A549 (cell line): Measurements from ENCODE around the gene PDLIM5.

ENCODE experiments used
- CEBPB ChIP-seq, 2 experiments: fragments of >200 bp in 1 of 2; sonication (Bioruptor Twin) in 1 of 2; formaldehyde crosslinking in 1 of 2; IDR thresholded peaks; 2 replicates each; pipeline ENCODE4 v1.6.1; 2012 to 2016
- CHD2 ChIP-seq: fragments of 150-350 bp; IDR thresholded peaks from 2 replicates; pipeline ENCODE4 v1.6.1; 2014; ENCODE audit warnings: low read length; ENCODE audit not compliant: partially characterized antibody
- CHD4 ChIP-seq: fragments of 200-600 bp; sonication (generic); IDR thresholded peaks from 2 replicates; pipeline ENCODE4 v1.6.1; 2016; ENCODE audit warnings: antibody characterized with exemption, mild to moderate bottlenecking, borderline replicate concordance
- HDAC2 ChIP-seq: fragments of 200-600 bp; sonication (generic); IDR thresholded peaks from 2 replicates; pipeline ENCODE4 v1.6.1; 2016
- JUN ChIP-seq, 2 experiments: fragments of >200 bp; sonication (Bioruptor Twin); formaldehyde crosslinking; IDR thresholded peaks; 2 replicates in 1 of 2; 3 replicates in 1 of 2; pipeline ENCODE4 v1.6.1; 2016 to 2017
- NR3C1 ChIP-seq: fragments of >200 bp; sonication (Bioruptor Twin); formaldehyde crosslinking; IDR thresholded peaks from 3 replicates; pipeline ENCODE4 v1.6.1; 2017
- POLR2A ChIP-seq: IDR thresholded peaks from 2 replicates; pipeline ENCODE4 v1.6.1; 2012; ENCODE audit warnings: mild to moderate bottlenecking, low read length
- TF ChIP-seq, protein P1 (sequence below): fragments of >200 bp; sonication (Bioruptor Twin); formaldehyde crosslinking; IDR thresholded peaks from 3 replicates; pipeline ENCODE4 v1.5.1; 2016

DNA sequence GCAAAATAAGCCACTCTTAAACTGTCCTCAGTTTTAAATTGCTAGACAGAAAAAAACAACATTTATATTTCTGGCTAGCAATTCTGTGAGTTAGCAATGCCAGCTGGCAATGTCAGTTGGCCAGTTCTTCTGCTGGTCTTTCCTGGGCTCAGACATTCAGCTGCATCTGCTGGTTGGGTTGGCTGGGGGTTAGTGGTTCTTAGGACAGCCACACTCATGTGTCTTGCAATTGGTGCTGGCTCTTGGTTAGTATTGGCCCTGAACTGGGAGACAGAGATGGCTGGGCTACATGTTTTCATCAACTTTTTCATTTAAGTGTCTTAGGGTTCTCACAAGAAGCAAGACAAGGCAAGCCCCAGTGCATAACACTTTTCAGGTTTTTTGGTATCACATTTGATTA, 48.0 kb upstream of the PDLIM5 start:
- TF ChIP-seq CHD2 (no peak), HDAC2 (no peak), POLR2A (no peak), CEBPB (IDR thresholded peaks at IDR 0.05) (no peak), NR3C1 (no peak), CHD4 (no peak), JUN (IDR thresholded peaks at IDR 0.05) (no peak)
- TF ChIP-seq, protein P1, sequence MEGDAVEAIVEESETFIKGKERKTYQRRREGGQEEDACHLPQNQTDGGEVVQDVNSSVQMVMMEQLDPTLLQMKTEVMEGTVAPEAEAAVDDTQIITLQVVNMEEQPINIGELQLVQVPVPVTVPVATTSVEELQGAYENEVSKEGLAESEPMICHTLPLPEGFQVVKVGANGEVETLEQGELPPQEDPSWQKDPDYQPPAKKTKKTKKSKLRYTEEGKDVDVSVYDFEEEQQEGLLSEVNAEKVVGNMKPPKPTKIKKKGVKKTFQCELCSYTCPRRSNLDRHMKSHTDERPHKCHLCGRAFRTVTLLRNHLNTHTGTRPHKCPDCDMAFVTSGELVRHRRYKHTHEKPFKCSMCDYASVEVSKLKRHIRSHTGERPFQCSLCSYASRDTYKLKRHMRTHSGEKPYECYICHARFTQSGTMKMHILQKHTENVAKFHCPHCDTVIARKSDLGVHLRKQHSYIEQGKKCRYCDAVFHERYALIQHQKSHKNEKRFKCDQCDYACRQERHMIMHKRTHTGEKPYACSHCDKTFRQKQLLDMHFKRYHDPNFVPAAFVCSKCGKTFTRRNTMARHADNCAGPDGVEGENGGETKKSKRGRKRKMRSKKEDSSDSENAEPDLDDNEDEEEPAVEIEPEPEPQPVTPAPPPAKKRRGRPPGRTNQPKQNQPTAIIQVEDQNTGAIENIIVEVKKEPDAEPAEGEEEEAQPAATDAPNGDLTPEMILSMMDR = no peak
